Colonic mucosa (tissue), 4 donors: ENCODE measurements around the gene CPA2. TPM values are rescaled to one million over a fixed set of nuclear protein-coding genes. Genes with fewer than 3 reads are reported as not detected.

Source experiments
- DNase-seq: peaks from one replicate; pipeline ENCODE4 v3.0.0-alpha.2; 2020
- H3K27ac ChIP-seq: fragments of 200-600 bp; one replicate; pipeline ENCODE4 v1.8.0; 2021
- H3K27me3 ChIP-seq: fragments of 200-600 bp; one replicate; pipeline ENCODE4 v1.8.0; 2021
- H3K36me3 ChIP-seq: fragments of 200-600 bp; one replicate; pipeline ENCODE4 v1.8.0; 2021
- H3K4me1 ChIP-seq: fragments of 200-600 bp; one replicate; pipeline ENCODE4 v1.8.0; 2021; ENCODE audit warnings: mild to moderate bottlenecking
- H3K4me3 ChIP-seq: fragments of 200-600 bp; one replicate; pipeline ENCODE4 v1.8.0; 2021
- H3K9ac ChIP-seq, 2 donors: one replicate each; pipeline ENCODE4 v1.7.0; 2013; ENCODE audit warnings: control low read depth in 2 of 2, low read depth in 2 of 2, low read length in 2 of 2
- H3K9me3 ChIP-seq: fragments of 200-600 bp; one replicate; pipeline ENCODE4 v1.8.0; 2021
- intact Hi-C: fragments of 100-400 bp; cut with DNase I; formaldehyde crosslinking; loops from one replicate; pipeline ENCODE4 v1.14.1; 2022
- total RNA-seq, 2 donors: library from RNA; stranded (reverse); fragmentation: NEBNext Ultra II Directional in 1 of 2; extraction: Animal tissue kit (Norgen Biotek cat#: 25700) in 1 of 2; gene quantifications; one replicate each; pipeline ENCODE4 v1.2.1, GENCODE V29; 2021
- TF ChIP-seq, protein P1 (sequence below): fragments of 200-600 bp; IDR thresholded peaks from one replicate; pipeline ENCODE4 v1.8.0; 2022; ENCODE audit warnings: antibody characterized with exemption, mild to moderate bottlenecking
- donor health status: healthy.
- donor health status: DM: no; HTN: no; CAD: no.
- donor health status: DM: no; HTN: no; CAD: no.

CPA2 gene
- total RNA-seq, 2 donors from 2014 or later = 0.48 to 5.2 TPM

DNA sequence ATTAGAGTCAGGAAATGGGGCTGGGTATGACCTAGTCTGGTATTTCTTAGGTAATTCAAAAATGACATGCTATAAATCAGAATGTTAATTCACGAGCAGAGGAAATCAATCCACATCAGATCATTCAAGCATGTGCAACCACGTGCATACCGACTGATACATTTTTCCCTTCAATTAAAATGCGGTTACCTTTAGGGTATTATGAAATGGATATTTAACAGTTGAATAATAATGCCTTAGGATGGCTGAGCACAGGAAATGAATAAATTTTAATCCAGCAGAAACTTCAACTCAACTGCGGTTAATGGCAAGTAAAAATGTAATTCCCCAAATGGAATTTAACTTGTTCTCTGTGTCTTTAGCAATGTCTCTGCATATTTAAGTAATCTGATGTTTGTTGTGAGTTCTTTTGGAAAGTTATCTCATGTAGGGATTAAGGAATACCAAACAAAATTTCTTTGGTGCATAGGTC is 9.2 kb downstream of the CPA2 start:
- DNase-seq = no peak
- H3K27me3 ChIP-seq = no peaks in the 10 kb centered on the region
- no peak overlapping the region for H3K9ac ChIP-seq
- intact Hi-C loops = no loop called here
- no peaks in the 10 kb centered on the region for H3K4me1 ChIP-seq
- TF ChIP-seq, protein P1, sequence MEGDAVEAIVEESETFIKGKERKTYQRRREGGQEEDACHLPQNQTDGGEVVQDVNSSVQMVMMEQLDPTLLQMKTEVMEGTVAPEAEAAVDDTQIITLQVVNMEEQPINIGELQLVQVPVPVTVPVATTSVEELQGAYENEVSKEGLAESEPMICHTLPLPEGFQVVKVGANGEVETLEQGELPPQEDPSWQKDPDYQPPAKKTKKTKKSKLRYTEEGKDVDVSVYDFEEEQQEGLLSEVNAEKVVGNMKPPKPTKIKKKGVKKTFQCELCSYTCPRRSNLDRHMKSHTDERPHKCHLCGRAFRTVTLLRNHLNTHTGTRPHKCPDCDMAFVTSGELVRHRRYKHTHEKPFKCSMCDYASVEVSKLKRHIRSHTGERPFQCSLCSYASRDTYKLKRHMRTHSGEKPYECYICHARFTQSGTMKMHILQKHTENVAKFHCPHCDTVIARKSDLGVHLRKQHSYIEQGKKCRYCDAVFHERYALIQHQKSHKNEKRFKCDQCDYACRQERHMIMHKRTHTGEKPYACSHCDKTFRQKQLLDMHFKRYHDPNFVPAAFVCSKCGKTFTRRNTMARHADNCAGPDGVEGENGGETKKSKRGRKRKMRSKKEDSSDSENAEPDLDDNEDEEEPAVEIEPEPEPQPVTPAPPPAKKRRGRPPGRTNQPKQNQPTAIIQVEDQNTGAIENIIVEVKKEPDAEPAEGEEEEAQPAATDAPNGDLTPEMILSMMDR = no peak
- no peaks in the 10 kb centered on the region for H3K36me3 ChIP-seq
- H3K4me3 ChIP-seq = no peak overlapping the region
- no peak overlapping the region for H3K27ac ChIP-seq
- no peaks in the 10 kb centered on the region for H3K9me3 ChIP-seq

DNA sequence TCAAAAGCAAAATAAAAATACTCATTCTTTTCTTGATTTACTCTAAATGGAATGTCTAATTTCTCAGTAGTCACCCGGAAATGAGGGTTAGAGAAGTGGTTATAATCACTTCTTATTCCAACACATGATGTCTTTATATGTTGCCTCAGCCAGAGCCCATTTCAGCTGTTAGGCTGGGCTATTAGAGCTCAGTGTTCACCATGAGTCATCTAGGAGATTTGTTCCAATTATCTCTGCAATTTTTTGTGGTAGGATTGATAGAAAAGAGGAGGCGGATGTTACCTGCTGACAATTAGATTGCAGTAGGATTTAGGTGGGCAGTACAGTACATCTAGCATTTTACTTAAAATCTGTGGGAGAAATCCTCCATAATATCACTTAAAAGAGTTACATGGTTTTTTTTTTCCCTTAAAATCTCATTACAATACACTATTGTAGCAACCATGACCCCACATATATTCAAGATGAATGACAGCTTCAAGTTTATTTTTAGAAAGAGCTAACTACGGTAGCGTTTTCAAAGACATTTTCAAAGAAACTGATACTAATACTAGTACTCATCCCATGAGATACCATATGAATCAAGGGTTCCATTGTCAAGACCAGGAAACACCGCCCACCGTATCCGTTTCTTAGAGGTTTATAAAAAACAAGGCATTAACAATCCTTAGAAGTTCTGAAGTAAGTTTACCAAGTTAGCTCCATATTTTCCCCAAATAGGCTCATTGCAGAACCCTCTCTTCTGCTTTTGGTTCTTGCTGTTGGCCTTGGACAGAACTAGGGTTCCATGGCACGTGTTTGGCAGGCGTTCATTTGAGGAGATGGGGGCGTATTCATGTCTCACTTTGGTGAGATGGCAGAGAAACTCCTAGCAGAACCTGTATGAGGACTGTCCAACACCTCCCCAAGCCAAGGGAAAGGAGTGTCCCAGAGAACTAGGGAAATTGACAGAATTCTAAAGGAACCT is 10.4 kb downstream of the CPA2 start:
- no peak for DNase-seq
- TF ChIP-seq, protein P1 = no peak
- H3K9ac ChIP-seq = no peak overlapping the region

DNA sequence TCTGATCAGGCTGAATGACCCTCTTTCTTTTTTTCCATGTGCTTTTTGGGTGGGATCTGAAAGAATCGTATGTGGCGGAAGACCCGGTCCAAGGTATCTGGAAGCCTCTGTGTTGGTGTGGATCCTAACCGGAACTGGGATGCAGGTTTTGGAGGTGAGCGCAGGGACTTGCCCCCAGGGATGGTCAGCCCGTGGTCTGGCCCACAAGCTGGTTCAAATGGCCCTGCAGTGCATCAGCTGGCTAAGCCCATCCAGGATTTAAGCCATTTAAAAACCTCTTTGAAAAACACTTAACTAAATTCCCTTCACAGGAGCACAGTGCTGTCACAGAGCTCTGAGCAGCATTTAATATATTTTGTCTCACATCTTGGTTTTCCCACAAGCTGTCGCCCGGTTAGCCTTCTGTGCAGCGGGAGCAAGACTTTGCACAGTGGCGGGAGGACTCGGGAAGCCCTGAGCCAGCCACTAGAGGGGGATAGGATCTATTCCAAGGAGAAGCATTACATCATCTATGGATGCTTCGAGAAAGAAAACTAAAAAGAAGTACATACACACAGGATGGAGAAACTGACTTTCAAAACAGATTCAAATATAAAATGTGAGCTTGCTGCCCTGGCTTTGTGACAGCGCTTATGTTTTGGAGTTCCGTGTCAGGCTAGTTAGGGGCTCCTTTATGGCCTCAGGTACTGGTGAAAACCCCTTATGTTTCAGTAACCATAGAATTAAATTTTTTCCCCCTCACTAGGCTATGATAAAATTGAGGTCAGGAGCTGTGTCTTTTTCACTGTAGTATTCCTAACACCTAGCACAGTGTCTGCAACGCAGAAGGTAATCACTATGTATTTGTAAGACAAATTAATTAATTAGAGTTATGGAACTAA is 11.3 kb downstream of the CPA2 start:
- intact Hi-C loops = no loop called here
- Histone ChIP-seq H3K9me3 (no peaks in the 10 kb centered on the region), H3K27ac (no peak overlapping the region), H3K4me1 (no peaks in the 10 kb centered on the region), H3K36me3 (no peaks in the 10 kb centered on the region), H3K27me3 (no peaks in the 10 kb centered on the region), H3K9ac (no peak overlapping the region), H3K4me3 (no peak overlapping the region)
- DNase-seq = peak; percentile 42
- TF ChIP-seq, protein P1 = peak; percentile 34

More for the DNA sequence above, 10.4 kb downstream of the CPA2 start:
- Histone ChIP-seq H3K4me3 (no peak overlapping the region), H3K27me3 (no peaks in the 10 kb centered on the region), H3K4me1 (no peaks in the 10 kb centered on the region), H3K36me3 (no peaks in the 10 kb centered on the region), H3K9me3 (no peaks in the 10 kb centered on the region), H3K27ac (no peak overlapping the region)
- intact Hi-C loops = no loop called here

DNA sequence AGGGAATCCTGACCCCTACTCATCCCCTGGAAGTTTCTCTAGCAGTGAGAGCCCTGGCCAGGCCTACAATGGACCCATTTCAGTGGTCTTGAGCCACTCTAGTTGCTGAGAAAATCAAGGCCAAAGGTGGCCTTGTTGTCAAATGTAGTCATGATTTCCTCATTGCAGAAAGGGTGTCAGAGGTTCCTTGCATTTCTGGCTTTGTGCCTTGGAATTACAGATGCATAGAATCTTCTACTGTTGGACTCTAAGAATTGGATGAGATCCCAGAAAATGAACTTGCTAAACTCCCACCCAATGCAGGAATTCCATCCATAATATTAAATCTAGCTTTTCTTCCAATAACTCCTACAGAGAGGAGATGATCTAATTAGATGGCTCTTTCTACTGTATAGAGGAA is 12.2 kb downstream of the CPA2 start:
- no peaks in the 10 kb centered on the region for H3K27me3 ChIP-seq
- H3K27ac ChIP-seq = no peak overlapping the region

DNA sequence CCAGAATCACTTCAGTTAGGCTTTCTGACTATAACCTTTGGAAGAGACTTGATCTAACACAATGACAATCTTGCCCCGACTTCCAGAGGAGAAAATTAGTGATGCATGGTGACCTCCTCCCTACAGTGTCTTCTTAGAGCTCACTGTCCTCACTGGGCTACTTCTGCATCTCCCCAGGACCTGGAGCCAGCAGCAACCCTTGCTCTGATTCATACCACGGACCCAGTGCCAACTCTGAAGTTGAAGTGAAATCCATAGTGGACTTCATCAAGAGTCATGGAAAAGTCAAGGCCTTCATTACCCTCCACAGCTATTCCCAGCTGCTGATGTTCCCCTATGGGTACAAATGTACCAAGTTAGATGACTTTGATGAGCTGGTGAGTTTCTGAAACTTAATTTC is 12.6 kb downstream of the CPA2 start:
- H3K27ac ChIP-seq = no peak overlapping the region
- TF ChIP-seq, protein P1 = no peak
- no peak overlapping the region for H3K9ac ChIP-seq

More for the DNA sequence above, 12.2 kb downstream of the CPA2 start:
- intact Hi-C loops = no loop called here
- no peaks in the 10 kb centered on the region for H3K4me1 ChIP-seq
- no peak for DNase-seq
- no peaks in the 10 kb centered on the region for H3K9me3 ChIP-seq
- H3K36me3 ChIP-seq = no peaks in the 10 kb centered on the region
- no peak overlapping the region for H3K9ac ChIP-seq
- no peak overlapping the region for H3K4me3 ChIP-seq
- TF ChIP-seq, protein P1 = no peak

More for the DNA sequence above, 12.6 kb downstream of the CPA2 start:
- Histone ChIP-seq H3K4me1 (no peaks in the 10 kb centered on the region), H3K9me3 (no peaks in the 10 kb centered on the region), H3K4me3 (no peak overlapping the region), H3K36me3 (no peaks in the 10 kb centered on the region), H3K27me3 (no peaks in the 10 kb centered on the region)
- DNase-seq = no peak
- intact Hi-C loops = no loop called here
